Aorta (tissue), 5 donors: ENCODE measurements around the gene ZNF786. TPM values are rescaled to one million over a fixed set of nuclear protein-coding genes. Genes with fewer than 3 reads are reported as not detected.

Experiments used
- ATAC-seq: fragments of 200-7000 bp; cut with Tn5 transposase; one replicate; pipeline ENCODE4 v1.9.1; 2022; ENCODE audit warnings: moderate library complexity; ENCODE audit not compliant: low FRiP score
- DNase-seq, 2 donors: peaks; one replicate each; pipeline ENCODE4 v3.0.0-alpha.2; 2020
- H3K27ac ChIP-seq, 2 donors: one replicate each; pipeline ENCODE4 v1.5.1; 2013; ENCODE audit warnings: low read length in 2 of 2, mild to moderate bottlenecking in 2 of 2, moderate library complexity in 2 of 2, control low read depth in 1 of 2, inconsistent platforms in 1 of 2, low read depth in 1 of 2
- H3K27me3 ChIP-seq, 2 donors: one replicate each; pipeline ENCODE4 v1.6.1; 2013; ENCODE audit warnings: control low read depth in 1 of 2, low read length in 1 of 2, mild to moderate bottlenecking in 1 of 2, moderate library complexity in 1 of 2; ENCODE audit not compliant: insufficient read depth in 2 of 2, control insufficient read depth in 1 of 2
- H3K36me3 ChIP-seq, 2 donors: one replicate each; pipeline ENCODE4 v1.6.1; 2013; ENCODE audit warnings: control low read depth in 1 of 2, low read length in 1 of 2, mild to moderate bottlenecking in 1 of 2; ENCODE audit not compliant: insufficient read depth in 2 of 2, control insufficient read depth in 1 of 2
- H3K4me1 ChIP-seq, 2 donors: one replicate each; pipeline ENCODE4 v1.6.1; 2013; ENCODE audit warnings: low read length in 2 of 2, control low read depth in 1 of 2, mild to moderate bottlenecking in 1 of 2, moderate library complexity in 1 of 2; ENCODE audit not compliant: insufficient read depth in 2 of 2, control insufficient read depth in 1 of 2
- H3K4me3 ChIP-seq, 2 donors: one replicate each; pipeline ENCODE4 v1.5.1; 2013; ENCODE audit warnings: low read length in 2 of 2, control low read depth in 1 of 2, mild to moderate bottlenecking in 1 of 2
- H3K9me3 ChIP-seq: one replicate; pipeline ENCODE4 v1.6.1; 2013; ENCODE audit warnings: mild to moderate bottlenecking, low read length; ENCODE audit not compliant: control insufficient read depth
- WGBS, 2 donors: extraction: QIAGEN DNeasy Blood & Tissue Kit; methylation state at CpG; one replicate each; pipeline ENCODE4 v1.1.7; 2013; 5-methylcytosine and 5-hydroxymethylcytosine counted together
- intact Hi-C, 2 donors: fragments of 100-400 bp; cut with DNase I; formaldehyde crosslinking; loops; one replicate each; pipeline versions ENCODE4 v1.14.2 to v1.15.0; 2022
- polyA plus RNA-seq, 2 donors: library from polyadenylated mRNA; stranded (reverse); fragments of 200-250 nt; gene quantifications; one replicate each; pipeline ENCODE4 v1.2.3, GENCODE V29; 2013
- total RNA-seq, 2 donors: library from RNA; stranded (reverse); fragmentation: NEBNext Ultra II Directional; extraction: Animal tissue kit (Norgen Biotek cat#: 25700); gene quantifications; one replicate each; pipeline ENCODE4 v1.2.1, GENCODE V29; 2021
- donor health status: healthy with polysubstance abuse.
- donor health status: Bipolar disorder and iron deficiency.
- donor health status: DM: no; HTN: no; CAD: no.
- donor health status: DM: no; HTN: no; CAD: no.
- donor health status: DM: yes; HTN: yes; CAD: no.

Gene ZNF786
- total and polyA plus RNA-seq, 4 donors: 0.63 to 6.4 (median 3.9) TPM

- 95% methylated on average over 10 to 12 of the region's 12 CpGs for WGBS, 2 donors
- Histone ChIP-seq H3K27ac (no peak overlapping the region), H3K27me3 (no peaks in the 10 kb centered on the region), H3K4me1 (no peaks in the 10 kb centered on the region), H3K36me3 (no peaks in the 10 kb centered on the region), H3K4me3 (no peak overlapping the region), H3K9me3 (no peaks in the 10 kb centered on the region)
- DNase-seq (peak in 1 of 2 donors; percentile 14), ATAC-seq (no peak)
- intact Hi-C loops: no loop called here
These were observed 19.5 kb upstream of the ZNF786 start for GRCh38 chr7:149109969-149110368.

GRCh38 chr7:149104749-149105148, 14.2 kb upstream of the ZNF786 start:
- intact Hi-C loops: no loop called here
- Histone ChIP-seq H3K4me1 (no peaks in the 10 kb centered on the region), H3K36me3 (no peaks in the 10 kb centered on the region), H3K27me3 (no peaks in the 10 kb centered on the region), H3K4me3 (no peak overlapping the region), H3K27ac (no peak overlapping the region), H3K9me3 (no peaks in the 10 kb centered on the region)
- DNase-seq (no peak), ATAC-seq (no peak)
- WGBS, 2 donors: 94 to 96% methylated on average over 25 of the region's 25 CpGs

DNA sequence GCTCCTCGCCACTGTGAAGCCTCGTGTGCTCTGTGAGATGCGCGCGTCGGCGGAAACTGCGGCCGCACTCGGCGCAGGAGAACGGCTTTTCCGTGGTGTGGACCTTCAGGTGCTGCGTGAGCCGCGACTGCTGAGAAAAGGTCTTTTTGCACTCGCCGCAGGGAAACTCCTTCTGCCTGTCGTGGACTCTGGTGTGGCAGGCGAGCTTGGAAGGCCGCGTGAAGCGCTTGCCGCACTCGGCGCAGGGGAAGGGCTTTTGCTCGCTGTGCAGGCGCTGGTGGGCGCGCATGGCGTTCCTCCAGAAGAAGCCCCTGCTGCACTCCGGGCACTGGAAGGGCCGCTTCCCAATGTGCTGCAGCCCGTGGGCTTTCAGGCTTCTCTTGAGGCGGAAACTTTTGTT, 13.7 kb upstream of the ZNF786 start:
- Histone ChIP-seq H3K36me3 (no peaks in the 10 kb centered on the region), H3K27me3 (no peaks in the 10 kb centered on the region), H3K4me1 (no peaks in the 10 kb centered on the region), H3K27ac (no peak overlapping the region), H3K4me3 (no peak overlapping the region), H3K9me3 (no peaks in the 10 kb centered on the region)
- DNase-seq: no peak
- intact Hi-C loops: no loop called here
- WGBS, 2 donors: 97% methylated on average over 35 of the region's 35 CpGs
- no peak for ATAC-seq

DNA sequence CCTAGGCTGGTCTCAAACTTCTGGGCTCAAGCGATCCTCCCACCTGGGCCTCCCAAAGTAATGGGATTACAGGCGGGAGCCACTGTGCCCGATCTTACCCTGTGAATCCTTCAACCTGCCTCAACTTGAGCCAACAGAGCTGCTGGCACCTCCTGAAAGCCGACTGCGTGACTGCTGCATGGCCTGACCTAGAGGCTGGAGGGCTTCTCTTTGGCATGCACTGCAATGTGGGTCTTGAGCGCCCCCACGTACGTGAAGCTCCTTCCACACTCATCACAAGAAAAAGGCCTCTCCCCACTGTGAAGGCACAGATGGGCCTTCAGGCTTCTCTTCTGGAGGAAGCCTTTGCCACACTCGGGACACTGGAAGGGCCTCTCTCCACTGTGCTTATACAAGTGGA, 12.9 kb upstream of the ZNF786 start:
- H3K36me3 ChIP-seq: no peaks in the 10 kb centered on the region
- intact Hi-C loops: no loop called here
- H3K27me3 ChIP-seq: no peaks in the 10 kb centered on the region
- H3K27ac ChIP-seq: no peak overlapping the region
- H3K9me3 ChIP-seq: no peaks in the 10 kb centered on the region
- 94 to 97% methylated on average over 9 of the region's 9 CpGs for WGBS, 2 donors
- ATAC-seq (no peak), DNase-seq (no peak)
- no peaks in the 10 kb centered on the region for H3K4me1 ChIP-seq
- no peak overlapping the region for H3K4me3 ChIP-seq

DNA sequence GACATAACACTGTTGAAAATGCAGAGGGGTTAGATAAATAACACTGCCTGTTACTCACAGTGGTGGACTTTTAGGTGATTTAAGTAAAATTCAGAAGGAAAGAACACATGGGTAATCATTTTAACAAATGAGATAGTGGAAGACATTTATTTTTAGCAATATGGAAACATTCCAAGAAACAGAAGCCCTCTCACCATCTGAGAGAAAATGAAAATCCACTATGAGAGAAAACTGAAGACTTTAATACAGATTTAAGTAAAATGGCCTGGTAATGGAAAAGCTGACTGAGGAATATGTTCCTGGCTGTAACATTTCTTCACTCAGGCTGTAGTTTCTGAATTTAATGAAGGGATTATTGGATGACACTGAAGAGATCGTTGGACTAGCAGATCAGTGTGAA, 12.1 kb upstream of the ZNF786 start:
- no peaks in the 10 kb centered on the region for H3K4me1 ChIP-seq
- DNase-seq (no peak), ATAC-seq (no peak)
- no peak overlapping the region for H3K4me3 ChIP-seq
- WGBS, 2 donors: 56 to 68% methylated on average over 1 of the region's 1 CpG
- H3K9me3 ChIP-seq: no peaks in the 10 kb centered on the region
- no peaks in the 10 kb centered on the region for H3K27me3 ChIP-seq
- intact Hi-C loops: no loop called here
- H3K27ac ChIP-seq: no peak overlapping the region
- no peaks in the 10 kb centered on the region for H3K36me3 ChIP-seq

- Histone ChIP-seq H3K9me3 (no peaks in the 10 kb centered on the region), H3K27me3 (no peaks in the 10 kb centered on the region), H3K4me3 (no peak overlapping the region), H3K4me1 (no peaks in the 10 kb centered on the region), H3K36me3 (no peaks in the 10 kb centered on the region), H3K27ac (no peak overlapping the region)
- ATAC-seq: no peak
- WGBS, 2 donors: 93% methylated on average over 2 of the region's 2 CpGs
- intact Hi-C loops: no loop called here
- no peak for DNase-seq
These were observed 10.3 kb upstream of the ZNF786 start for GRCh38 chr7:149100821-149101220.

DNA sequence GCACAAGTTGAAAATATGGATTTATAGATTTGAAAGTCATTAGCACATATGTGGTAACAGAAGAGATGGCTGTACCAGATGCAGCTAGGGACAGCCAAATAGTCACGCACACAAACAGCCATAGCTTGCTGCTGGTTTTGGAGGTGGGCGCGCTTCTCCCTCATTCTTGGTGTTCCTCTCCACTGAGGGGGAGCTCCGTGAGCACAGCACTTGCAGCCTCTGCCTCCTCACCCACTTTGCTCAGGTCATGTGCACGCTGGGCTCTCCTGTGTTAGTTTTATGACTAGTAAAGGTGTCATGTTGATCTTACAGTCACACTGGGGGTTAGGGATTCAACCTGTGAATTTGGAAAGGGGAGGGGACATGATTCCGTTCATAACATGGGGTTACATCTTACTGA, 8.5 kb upstream of the ZNF786 start:
- no peak for ATAC-seq
- Histone ChIP-seq H3K4me3 (no peak overlapping the region), H3K27me3 (no peaks in the 10 kb centered on the region), H3K9me3 (no peaks in the 10 kb centered on the region), H3K4me1 (no peaks in the 10 kb centered on the region), H3K27ac (no peak overlapping the region), H3K36me3 (no peaks in the 10 kb centered on the region)
- intact Hi-C loops: no loop called here
- 84 to 88% methylated on average over 6 of the region's 6 CpGs for WGBS, 2 donors
- no peak for DNase-seq

DNA sequence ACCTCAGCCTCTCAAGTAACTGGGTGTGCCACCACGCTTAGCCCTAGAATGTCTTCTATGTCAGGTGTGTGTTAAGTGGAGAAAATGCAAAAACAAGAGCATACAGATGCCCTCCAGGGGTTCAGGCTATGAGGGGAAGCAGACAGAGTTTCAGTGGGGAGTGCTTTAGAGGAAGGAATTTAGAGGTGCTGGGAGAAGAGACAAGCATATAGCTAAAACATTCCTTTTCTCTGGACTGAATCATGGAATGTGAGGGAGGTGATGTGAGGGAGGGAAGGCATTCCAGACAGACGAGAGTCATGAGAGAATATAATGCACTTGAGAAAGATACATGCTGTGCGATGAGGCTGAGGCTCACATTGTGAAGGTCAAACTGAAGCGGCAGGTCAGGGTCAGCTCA, 6.6 kb upstream of the ZNF786 start:
- no peak for DNase-seq
- H3K36me3 ChIP-seq: no peaks in the 10 kb centered on the region
- H3K4me1 ChIP-seq: no peaks in the 10 kb centered on the region
- 78 to 80% methylated on average over 4 of the region's 4 CpGs for WGBS, 2 donors
- H3K27me3 ChIP-seq: no peaks in the 10 kb centered on the region
- ATAC-seq: no peak
- intact Hi-C loops: no loop called here
- H3K9me3 ChIP-seq: no peaks in the 10 kb centered on the region
- H3K27ac ChIP-seq: no peak overlapping the region
- H3K4me3 ChIP-seq: no peak overlapping the region

DNA sequence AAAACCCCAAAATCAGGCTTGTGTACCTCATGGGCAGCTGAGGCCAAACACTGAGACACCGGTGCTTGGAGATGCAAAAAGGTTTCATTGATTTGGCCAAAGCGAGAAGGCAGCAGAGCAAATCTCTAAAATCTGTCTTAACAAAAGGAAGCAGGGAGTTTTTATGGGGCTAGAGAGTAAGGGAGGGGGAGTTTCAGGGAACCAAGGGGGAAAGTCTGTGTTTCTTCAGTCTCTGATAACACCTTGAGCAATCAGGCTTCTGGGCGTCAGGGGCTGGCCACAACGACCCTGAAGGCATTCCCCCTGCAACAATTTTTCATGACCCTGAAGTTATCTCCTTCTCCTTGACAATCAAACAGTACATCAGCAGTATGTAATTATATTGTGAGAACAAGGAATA, 2.7 kb upstream of the ZNF786 start:
- DNase-seq (no peak), ATAC-seq (no peak)
- H3K4me1 ChIP-seq: no peaks in the 10 kb centered on the region
- WGBS, 2 donors: 66 to 68% methylated on average over 4 of the region's 4 CpGs
- H3K27me3 ChIP-seq: no peaks in the 10 kb centered on the region
- H3K9me3 ChIP-seq: no peaks in the 10 kb centered on the region
- intact Hi-C loops: loop anchor here in 1 of 2 donors (5.0 kb wide), 1 partner anchor 86 kb away; no protein-coding TSS in a partner anchor
- no peak overlapping the region for H3K4me3 ChIP-seq
- no peak overlapping the region for H3K27ac ChIP-seq
- H3K36me3 ChIP-seq: no peaks in the 10 kb centered on the region
